ENCODE data around the gene DPYD.

Gene DPYD

DNA sequence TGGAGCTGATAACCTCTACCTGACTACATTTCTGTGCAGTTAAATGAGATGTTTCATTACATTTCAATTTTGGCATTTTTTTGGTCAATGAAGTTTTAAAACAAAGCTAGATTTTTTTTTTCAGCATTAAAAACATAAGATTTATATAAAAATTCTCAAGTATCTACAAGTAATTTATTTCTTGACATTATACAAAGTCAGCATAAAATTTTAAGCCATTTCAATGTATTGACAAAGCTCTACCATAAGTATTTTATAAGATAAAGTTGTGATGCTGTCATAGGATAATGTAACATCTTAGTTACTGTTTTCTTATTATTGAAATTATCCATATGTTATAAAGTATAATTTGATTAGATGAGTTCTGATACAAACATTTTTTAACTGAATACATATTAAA lies 847.7 kb downstream of the DPYD start:
- DNase-seq: no peak

DNA sequence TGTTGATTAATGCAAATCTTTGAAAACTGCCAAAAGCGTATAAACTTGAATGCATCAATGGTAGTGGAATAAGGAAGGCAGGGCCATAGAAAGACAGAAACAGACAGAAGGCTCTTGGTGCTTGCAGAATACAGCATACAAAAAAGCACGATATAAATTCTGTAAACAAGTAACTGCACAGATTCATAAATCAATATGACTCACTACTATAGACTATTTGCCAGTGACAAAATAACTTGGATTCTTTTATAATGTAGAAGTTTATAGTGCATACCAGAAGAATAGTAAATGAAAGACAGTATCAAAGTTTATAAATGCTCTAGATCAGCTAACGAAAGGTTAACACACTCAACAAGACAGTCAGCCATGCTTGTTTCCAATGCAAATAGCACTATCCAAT lies 849.7 kb downstream of the DPYD start:
- DNase-seq: no peak

DNA sequence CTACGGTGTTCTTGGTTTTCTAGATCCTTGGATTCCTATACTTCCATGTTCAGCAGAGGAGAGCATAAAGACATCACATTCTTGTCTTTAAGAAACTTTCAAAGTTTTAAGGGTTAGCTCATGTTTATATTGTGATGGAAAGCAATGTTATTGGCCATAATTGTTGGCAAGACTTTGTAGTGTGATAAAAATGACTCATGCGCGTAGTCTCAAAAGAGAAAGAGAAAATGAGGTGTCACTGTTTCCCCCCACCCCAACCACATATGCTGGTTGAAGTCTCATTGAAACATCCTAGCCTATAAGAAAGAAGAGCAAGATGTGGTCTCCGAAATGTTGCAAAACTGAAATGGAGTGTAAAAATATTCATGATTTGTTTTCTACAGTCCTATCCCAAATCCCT lies 850.5 kb downstream of the DPYD start:
- no peak for DNase-seq

DNA sequence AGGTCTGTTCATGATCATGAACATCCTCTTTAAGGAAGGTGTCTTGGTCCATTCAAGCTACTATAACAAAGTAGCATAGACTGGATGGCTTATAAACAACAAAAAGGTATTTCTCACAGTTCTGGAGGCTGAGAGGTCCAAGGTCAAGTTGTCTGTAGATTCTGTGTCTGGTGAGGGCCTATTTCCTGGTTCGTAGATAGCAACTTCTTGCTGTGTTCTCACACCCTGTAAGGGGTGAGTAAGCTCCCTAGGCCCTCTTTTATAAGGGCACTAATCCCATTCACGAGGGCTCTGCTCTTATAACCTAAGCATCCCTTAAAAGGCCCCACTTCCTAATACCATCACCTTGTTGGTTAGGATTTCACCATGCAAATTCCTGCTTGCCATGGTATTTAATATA lies 851.5 kb downstream of the DPYD start:
- no peak for DNase-seq

DNA sequence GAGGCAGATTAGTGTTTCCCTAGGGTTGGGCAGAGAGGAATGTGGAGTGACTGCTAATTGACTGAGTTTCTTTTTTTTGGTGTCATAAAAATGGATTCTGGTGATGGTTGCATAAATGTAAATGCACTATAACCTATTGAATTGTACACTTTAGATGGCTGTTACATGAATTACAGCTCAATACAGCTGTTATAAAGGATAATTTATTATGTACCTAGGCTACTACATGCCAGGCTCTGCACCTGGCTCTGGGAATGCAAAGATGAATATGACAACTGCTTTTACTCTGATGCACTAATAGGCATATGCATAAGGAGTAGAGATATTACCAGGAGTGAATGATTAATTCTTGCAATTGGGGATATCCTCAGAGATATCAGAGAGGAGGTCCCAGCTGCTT lies 854.0 kb downstream of the DPYD start:
- no peak for DNase-seq

DNA sequence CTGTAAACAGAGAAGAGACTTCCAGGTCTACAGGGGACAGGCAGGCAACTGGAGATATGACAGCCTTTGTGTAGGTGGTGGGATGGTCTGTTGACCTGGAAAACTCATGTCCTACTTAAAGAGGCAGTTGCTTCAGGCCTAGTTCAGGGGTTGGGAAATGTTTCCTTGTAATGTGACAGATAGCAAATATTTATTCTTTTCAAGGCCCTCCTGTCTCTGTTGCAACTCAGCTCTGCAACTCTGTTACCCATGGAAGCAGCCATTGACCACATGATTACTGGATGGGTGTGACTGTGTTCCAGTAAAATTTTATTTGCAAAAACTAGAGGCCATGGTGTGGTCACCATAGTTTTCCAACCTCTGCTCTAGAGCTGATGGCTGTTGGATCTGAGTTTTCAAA lies 857.3 kb downstream of the DPYD start:
- no peak for DNase-seq

DNA sequence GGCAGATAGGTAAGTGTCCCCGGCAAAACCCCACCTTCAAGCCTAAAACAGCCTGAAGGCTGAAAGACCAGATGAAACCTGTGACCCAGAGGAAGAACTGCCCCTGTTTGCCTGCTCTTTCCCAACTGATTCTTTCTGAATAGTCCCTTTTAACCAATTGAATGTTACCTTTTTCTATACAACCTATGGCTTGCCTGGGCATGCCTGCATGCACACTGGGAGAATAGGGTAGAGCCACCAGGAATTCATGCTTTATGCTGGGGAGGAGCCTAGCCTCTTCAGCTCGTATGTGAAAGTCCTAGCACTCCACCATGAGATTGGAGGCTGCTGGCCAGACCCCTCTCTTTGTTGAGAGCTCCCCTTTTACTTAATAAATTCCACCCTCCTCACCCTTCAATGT lies 859.2 kb downstream of the DPYD start:
- no peak for DNase-seq

DNA sequence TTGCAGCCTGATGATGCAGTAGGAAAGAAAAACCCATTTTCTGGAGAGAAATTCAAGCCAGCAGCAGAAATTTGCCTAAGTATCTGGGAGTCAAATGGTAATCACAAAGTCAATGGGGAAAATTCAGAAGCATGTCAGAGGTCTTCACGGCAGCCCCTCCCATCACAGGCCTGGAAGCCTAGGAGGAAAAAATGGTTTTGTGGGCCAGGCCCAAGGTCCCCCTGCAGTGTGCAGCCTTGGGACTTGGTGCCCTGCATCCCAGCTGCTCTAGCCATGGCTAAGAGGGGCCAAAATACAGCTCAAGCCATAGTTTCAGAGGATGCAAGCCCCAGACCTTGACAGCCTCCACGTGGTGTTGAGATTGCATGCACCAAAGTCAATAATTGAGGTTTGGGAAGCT lies 864.4 kb downstream of the DPYD start:
- DNase-seq: no peak

DNA sequence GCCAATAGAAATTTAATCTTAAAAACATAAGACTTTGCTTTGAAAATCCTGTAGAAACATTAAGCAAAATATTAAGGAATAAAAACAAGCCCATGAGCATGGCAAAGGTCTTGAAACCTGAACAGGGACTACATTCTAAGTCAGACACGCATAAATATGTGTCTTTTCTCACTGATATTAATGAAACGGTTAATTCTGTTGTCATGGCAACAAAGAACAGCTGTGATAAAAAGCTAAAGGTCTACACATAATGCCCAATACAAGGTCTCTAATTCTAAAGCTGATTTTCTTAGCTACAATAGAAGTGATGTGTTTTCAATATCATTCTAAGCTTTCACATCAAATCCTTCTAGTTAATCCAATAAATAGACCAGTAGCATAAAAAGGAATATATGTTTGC lies 867.6 kb downstream of the DPYD start:
- DNase-seq: no peak

DNA sequence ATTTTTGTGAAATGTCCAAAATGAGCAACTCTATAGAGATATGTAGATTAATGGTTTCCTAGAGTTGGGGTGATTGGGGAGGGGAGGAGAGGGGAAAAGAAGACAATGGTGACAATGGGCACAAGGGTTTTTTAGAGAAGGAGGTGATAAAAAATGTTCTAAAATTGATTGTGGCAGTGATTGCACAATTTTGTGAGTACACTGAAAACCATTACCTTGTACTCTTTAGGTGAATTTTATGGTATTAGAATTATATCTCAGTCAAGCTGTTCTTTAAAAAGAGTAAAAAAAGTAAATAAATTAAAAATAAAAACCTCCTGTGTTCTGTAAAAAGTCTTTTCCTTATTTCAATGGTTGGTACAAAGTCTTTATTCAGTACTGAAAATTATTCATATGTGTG lies 869.0 kb downstream of the DPYD start:
- DNase-seq: no peak

DNA sequence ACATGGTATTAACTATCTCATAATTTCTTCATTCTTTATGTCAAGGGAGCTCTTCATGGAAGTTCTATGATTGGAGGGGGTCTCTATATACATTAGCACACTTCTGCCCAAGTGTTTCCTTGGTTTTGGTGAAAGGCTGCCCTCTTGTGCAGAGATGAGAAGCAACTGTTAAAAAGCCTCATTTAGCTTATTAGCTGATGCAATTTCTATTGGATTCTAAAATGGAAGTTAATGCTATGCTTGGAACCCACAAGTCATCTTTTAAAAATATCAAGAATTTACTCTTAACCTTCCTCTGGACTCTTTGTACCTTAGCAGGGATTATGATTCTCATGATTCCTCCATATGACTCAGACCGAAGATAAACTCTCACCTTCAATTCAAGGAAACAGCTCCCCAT lies 870.3 kb downstream of the DPYD start:
- DNase-seq: no peak

DNA sequence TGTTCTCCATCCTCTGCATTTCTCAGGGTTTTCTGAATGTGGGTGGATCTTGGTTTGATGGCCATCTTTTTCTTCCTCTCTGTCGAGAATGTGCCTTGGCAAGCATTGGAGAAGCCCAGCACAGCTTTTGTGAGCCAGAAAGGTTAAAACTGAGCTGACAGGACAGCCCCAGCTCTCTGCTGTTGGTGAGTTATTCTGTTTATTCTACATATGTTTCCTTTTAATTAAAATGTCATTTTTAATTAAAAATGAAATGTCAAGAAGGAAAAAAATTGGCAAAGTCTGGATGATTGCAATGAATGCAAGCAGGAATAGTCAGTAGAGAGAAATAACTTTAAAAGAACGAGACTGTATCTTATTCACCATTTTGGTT lies 873.4 kb downstream of the DPYD start:
- no peak for DNase-seq

DNA sequence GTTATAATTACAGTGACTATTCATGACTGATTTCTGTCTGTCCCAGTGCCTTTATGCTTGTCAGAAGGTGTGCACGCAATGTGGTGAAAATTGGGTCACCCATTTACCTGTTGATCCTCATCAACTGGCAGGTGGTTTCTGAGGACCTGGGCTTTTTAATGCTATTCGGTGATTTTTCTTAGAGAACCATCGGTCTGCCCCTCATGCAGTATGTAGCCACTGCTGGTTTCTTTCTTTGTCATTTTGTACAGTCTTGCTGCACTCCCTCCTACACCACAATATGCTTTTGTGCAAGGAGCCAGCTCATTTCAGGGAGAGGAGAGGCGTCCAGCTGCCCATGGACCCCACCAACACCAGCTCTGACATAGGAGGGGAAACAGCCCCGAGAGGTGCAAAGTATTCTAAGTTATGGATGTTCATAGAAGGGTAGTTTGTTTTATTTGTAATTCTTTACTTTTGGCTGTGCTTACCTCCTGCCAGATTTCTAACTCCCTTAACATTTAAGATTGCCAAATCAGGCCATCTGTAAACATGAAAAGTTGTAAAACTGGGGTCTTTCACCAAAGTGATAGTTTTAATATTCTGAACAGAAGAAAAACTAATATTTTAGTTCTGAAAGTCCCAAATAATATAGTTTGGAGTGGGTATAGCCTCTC lies 873.9 kb downstream of the DPYD start:
- DNase-seq: no peak

DNA sequence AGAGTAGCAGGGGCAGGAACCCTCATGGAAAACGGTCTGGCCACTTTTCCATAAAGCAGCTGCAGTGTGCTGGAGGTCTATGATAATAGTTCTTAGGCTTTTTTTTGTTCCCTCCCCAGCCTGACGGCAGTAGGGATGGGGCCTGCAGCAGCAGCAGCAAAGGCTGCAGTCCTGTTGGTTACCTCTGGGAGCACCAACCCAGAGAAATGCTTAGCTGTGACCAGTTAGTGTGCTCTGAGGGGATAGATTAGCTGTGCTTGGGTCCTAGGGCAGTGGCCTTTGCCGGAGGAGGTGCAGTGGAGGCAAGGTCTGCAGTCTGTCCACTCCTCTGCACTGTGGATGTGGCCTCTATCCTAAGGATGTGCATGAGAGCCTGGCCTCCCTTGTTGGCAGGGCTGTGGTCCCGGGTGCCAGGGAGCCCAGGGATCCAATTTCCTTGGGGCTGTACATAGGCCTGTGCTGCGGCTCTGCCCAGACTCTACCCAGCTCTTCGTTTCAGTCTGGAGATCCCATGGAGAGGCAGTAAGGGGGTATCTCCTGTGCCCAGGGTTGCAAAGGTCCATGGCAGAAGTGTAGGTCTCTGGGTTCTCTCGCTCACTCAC lies 876.6 kb downstream of the DPYD start:
- no peak for DNase-seq

DNA sequence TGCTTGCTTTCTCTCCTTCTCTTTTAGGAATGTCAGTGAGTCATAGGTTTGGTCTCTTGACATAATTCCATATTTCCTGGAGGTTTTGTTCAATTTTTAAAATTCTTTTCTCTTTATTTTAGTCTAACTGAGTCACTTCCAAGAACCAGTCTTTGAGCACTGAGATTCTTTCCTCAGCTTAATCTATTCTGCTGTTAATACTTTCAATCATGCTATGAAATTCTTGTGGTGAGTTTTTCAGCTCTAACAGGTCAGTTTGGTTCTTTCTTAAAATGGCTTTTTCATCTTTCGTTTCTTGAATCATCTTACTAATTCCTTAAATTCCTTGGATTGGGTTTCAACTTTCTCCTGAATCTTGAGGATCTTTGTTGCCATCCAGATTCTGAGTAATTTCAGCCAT lies 878.3 kb downstream of the DPYD start:
- DNase-seq: no peak

DNA sequence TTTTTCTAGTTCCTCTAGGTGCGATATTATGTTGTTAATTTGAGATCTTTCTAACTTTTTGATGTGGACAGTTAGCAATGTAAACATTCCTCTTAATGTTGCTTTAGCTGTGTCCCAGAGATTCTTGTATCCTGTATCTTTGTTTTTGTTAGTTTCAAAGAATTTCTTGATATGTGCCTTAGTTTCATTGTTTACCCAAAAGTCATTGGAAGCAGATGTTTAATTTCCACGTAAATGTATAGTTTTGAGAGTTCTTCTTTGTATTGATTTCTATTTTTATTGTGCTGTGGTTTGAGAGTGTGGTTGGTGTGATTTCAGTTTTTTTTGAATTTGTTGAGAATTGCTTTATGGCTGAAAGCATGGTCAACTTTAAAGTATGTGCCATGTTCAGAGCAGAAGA lies 879.8 kb downstream of the DPYD start:
- DNase-seq: no peak

DNA sequence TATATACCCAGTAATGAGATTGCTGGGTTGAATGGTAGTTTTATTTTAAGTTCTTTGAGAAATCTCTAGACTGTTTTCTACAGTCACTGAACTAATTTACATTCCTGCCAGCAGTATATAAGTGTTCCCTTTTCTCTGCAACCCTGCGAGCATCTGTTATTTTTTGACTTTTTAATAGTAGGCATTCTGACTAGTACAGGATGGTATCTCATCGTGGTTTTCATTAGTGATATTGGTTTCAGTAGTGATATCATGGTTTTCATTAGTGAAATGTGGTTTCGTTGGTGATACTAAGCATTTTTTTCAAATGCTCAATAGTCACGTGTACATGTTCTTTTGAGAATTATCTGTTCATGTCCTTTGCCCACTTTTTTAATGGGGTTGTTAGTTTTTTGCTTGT lies 882.4 kb downstream of the DPYD start:
- no peak for DNase-seq

DNA sequence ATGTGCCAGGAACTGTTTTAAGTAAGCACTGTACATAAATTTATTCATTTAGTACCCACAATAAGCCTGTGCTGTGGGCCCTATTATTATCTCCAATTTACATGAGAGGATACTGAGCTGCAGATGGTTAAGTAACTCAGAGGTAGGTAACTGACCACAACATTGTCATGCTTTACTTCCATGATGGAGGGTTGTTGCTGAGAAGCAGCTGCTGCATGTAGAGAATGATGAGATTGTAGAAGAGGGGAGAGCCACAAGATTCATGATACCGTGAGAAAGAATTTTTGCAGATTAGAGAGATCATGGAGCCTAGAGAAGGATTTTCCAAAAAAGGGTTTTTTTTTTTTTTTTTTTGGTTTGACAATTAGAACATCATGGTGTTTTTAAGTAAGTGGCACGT lies 886.2 kb downstream of the DPYD start:
- DNase-seq: no peak

DNA sequence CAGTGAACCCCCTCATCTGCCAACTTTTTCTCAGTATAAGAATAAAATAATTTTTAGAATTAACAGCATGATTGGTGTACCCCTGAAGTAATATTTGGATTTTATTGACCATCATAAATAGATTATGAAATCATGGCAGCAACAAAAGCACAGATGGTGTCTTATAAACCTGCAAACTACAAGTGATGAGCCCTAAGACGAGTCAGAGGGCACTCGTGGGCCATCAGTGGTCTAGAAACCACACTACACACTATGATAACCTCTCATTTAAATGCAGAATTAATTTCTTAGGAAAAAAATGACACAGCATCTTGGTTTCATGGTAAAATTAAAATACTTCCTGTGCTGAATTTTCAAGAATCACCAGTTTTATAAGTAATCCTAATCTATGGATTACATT lies 886.9 kb downstream of the DPYD start:
- no peak for DNase-seq
